NOMO-1 (cell line): ENCODE measurements around the gene CCNQ.

Experiments
- DNase-seq, 2 experiments: peaks; one replicate each; lab custom pipeline; 2025; ENCODE audit not compliant: unreplicated experiment in 2 of 2; lab: John Stamatoyannopoulos, UW

Gene CCNQ

GRCh38 chrX:153546386-153546785 is 52.6 kb downstream of the CCNQ start:
- DNase-seq = no peak

GRCh38 chrX:153544727-153545126 is 54.2 kb downstream of the CCNQ start:
- no peak for DNase-seq

- DNase-seq = no peak
These were observed 59.0 kb downstream of the CCNQ start for GRCh38 chrX:153539979-153540358.

GRCh38 chrX:153539171-153539978 is 59.6 kb downstream of the CCNQ start:
- peak; percentile 32 to 47 for DNase-seq

- DNase-seq = no peak
These were observed 60.5 kb downstream of the CCNQ start for GRCh38 chrX:153538424-153538823.
